Ascending aorta (tissue), 2 donors: Measurements from ENCODE around the gene CMIP. TPM values are rescaled to one million over a fixed set of nuclear protein-coding genes. Genes with fewer than 3 reads are reported as not detected.

ENCODE experiments used
- DNase-seq, 2 donors: peaks; one replicate each; pipeline ENCODE4 v3.0.0-alpha.2; 2019; ENCODE audit warnings: low spot score in 2 of 2
- H3K27ac ChIP-seq, 2 donors: fragments of 200-600 bp; sonication (generic); one replicate each; pipeline ENCODE4 v1.5.1; 2016 to 2017; ENCODE audit warnings: mild to moderate bottlenecking in 1 of 2
- H3K27me3 ChIP-seq: fragments of 200-600 bp; sonication (generic); one replicate; pipeline ENCODE4 v1.5.1; 2017
- H3K36me3 ChIP-seq, 2 donors: fragments of 200-600 bp; sonication (generic); one replicate each; pipeline ENCODE4 v1.5.1; 2016
- H3K4me1 ChIP-seq, 2 donors: fragments of 200-600 bp; sonication (generic); one replicate each; pipeline ENCODE4 v1.5.1; 2016 to 2017; ENCODE audit warnings: mild to moderate bottlenecking in 1 of 2
- H3K4me3 ChIP-seq, 2 donors: fragments of 200-600 bp; sonication (generic); one replicate each; pipeline ENCODE4 v1.5.1; 2016 to 2017; ENCODE audit warnings: mild to moderate bottlenecking in 1 of 2
- H3K9me3 ChIP-seq, 2 donors: fragments of 200-600 bp; sonication (generic); one replicate each; pipeline ENCODE4 v1.5.1; 2016
- CTCF ChIP-seq, 3 experiments: fragments of 200-600 bp in 2 of 3; fragments of 450-650 bp in 1 of 3; sonication (generic) in 2 of 3; IDR thresholded peaks; one replicate each; pipeline ENCODE4 v1.5.1; 2016 to 2019; ENCODE audit warnings: antibody characterized with exemption in 3 of 3, mild to moderate bottlenecking in 1 of 3, moderate library complexity in 1 of 3
- intact Hi-C: fragments of 100-400 bp; cut with DNase I; formaldehyde crosslinking; loops from one replicate; pipeline ENCODE4 v1.15.1; 2023
- total RNA-seq: library from RNA; depleted of rRNA; stranded (reverse); fragments of >200 nt; gene quantifications from one replicate; pipeline ENCODE4 v1.1.0, GENCODE V29; 2016

CMIP gene
- total RNA-seq, 1 donor from 2014 or later: 110 TPM

- Histone ChIP-seq H3K4me1 (peaks cover 8 to 11% of the 10 kb centered on the region in 2 donors), H3K4me3 (no peak overlapping the region), H3K27me3 (no peaks in the 10 kb centered on the region), H3K36me3 (no peaks in the 10 kb centered on the region), H3K27ac (no peak overlapping the region), H3K9me3 (no peaks in the 10 kb centered on the region)
- no peak for TF ChIP-seq CTCF (IDR thresholded peaks at IDR 0.05)
- intact Hi-C loops: no loop called here
- DNase-seq: no peak
Observed at GRCh38 chr16:81549547-81550431, 105.2 kb downstream of the CMIP start.

- no peak overlapping the region for H3K27ac ChIP-seq
- H3K9me3 ChIP-seq: no peaks in the 10 kb centered on the region
- intact Hi-C loops: no loop called here
- no peak for DNase-seq
- no peak for TF ChIP-seq CTCF (IDR thresholded peaks at IDR 0.05)
- H3K27me3 ChIP-seq: no peaks in the 10 kb centered on the region
- no peaks in the 10 kb centered on the region for H3K36me3 ChIP-seq
- H3K4me3 ChIP-seq: no peak overlapping the region
- H3K4me1 ChIP-seq: peaks cover 8 to 11% of the 10 kb centered on the region in 2 donors
Observed at GRCh38 chr16:81550432-81550808, 105.8 kb downstream of the CMIP start.

GRCh38 chr16:81551151-81551808, 106.7 kb downstream of the CMIP start:
- H3K9me3 ChIP-seq: no peaks in the 10 kb centered on the region
- no peak for DNase-seq
- H3K27me3 ChIP-seq: no peaks in the 10 kb centered on the region
- no peak for TF ChIP-seq CTCF (IDR thresholded peaks at IDR 0.05)
- H3K4me3 ChIP-seq: no peak overlapping the region
- peaks cover 8 to 11% of the 10 kb centered on the region in 2 donors for H3K4me1 ChIP-seq
- peak overlapping the region in 1 of 2 donors; percentile 18 for H3K27ac ChIP-seq
- intact Hi-C loops: no loop called here
- H3K36me3 ChIP-seq: no peaks in the 10 kb centered on the region

- TF ChIP-seq CTCF (IDR thresholded peaks at IDR 0.05): no peak
Observed at GRCh38 chr16:81551821-81552304, 107.3 kb downstream of the CMIP start.

GRCh38 chr16:81552743-81553079, 108.1 kb downstream of the CMIP start:
- no peak for TF ChIP-seq CTCF (IDR thresholded peaks at IDR 0.05)
- no peak for DNase-seq
- peaks cover 8 to 11% of the 10 kb centered on the region in 2 donors for H3K4me1 ChIP-seq
- no peaks in the 10 kb centered on the region for H3K9me3 ChIP-seq
- no peaks in the 10 kb centered on the region for H3K36me3 ChIP-seq
- H3K27me3 ChIP-seq: no peaks in the 10 kb centered on the region
- intact Hi-C loops: no loop called here
- no peak overlapping the region for H3K4me3 ChIP-seq
- H3K27ac ChIP-seq: peak overlapping the region in 1 of 2 donors; percentile 26

More at GRCh38 chr16:81551821-81552304, 107.3 kb downstream of the CMIP start:
- Histone ChIP-seq H3K9me3 (no peaks in the 10 kb centered on the region), H3K27ac (peak overlapping the region in 1 of 2 donors; percentile 18), H3K27me3 (no peaks in the 10 kb centered on the region), H3K4me3 (no peak overlapping the region), H3K36me3 (no peaks in the 10 kb centered on the region), H3K4me1 (peaks cover 8 to 11% of the 10 kb centered on the region in 2 donors)
- intact Hi-C loops: no loop called here
- no peak for DNase-seq
